MM.1S (cell line): ENCODE data around the gene PTGER3.

Experiments used
- EZH2 ChIP-seq: fragments of 300-600 bp; sonication (generic); optimal IDR thresholded peaks from 2 replicates; pipeline ENCODE3; 2017; ENCODE audit warnings: low read depth, mild to moderate bottlenecking, antibody characterized with exemption, low read length, mixed read lengths
- EZH2phosphoT487 ChIP-seq: fragments of 300-600 bp; sonication (generic); IDR thresholded peaks from 2 replicates; pipeline ENCODE4 v1.6.1; 2018; ENCODE audit warnings: antibody characterized with exemption, low read length
- TF ChIP-seq, protein P1 (sequence below): fragments of 300-600 bp; sonication (generic); IDR thresholded peaks from 2 replicates; pipeline ENCODE4 v1.5.1; 2016; ENCODE audit warnings: antibody characterized with exemption, low read length, mixed read lengths

DNA sequence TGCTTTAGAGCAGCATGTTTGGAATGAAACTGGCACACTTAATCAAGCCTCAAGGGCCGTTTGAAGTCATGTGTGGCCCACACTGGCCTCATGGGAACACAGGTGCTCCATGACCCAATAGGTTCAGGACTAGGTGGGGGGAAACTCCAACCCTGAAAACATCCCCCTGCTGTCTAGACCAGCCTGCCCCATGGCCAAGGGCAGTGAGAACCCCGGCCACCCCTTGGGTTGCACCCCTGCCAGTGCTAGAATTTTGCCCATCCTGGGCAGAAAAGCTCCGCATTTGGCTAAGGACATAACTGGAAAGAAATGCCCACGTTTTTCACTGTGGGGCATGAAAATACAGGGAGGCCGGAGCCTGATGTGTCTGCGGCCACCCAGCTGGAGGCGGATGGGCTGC, 6.1 kb upstream of the PTGER3 start:
- no peak for TF ChIP-seq EZH2
- TF ChIP-seq, protein P1, sequence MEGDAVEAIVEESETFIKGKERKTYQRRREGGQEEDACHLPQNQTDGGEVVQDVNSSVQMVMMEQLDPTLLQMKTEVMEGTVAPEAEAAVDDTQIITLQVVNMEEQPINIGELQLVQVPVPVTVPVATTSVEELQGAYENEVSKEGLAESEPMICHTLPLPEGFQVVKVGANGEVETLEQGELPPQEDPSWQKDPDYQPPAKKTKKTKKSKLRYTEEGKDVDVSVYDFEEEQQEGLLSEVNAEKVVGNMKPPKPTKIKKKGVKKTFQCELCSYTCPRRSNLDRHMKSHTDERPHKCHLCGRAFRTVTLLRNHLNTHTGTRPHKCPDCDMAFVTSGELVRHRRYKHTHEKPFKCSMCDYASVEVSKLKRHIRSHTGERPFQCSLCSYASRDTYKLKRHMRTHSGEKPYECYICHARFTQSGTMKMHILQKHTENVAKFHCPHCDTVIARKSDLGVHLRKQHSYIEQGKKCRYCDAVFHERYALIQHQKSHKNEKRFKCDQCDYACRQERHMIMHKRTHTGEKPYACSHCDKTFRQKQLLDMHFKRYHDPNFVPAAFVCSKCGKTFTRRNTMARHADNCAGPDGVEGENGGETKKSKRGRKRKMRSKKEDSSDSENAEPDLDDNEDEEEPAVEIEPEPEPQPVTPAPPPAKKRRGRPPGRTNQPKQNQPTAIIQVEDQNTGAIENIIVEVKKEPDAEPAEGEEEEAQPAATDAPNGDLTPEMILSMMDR, result no peak
- TF ChIP-seq EZH2phosphoT487, result no peak
